BE2C (cell line): Measurements from ENCODE around the gene SLC4A1.

Source experiments
- DNase-seq: peaks from one replicate; pipeline ENCODE4 v3.0.0-alpha.2; 2020
- H3K27me3 ChIP-seq: fragments of 250-450 bp; sonication (Bioruptor Pico); 2 replicates; pipeline ENCODE4 v1.5.1; 2020; ENCODE audit warnings: mild to moderate bottlenecking
- H3K36me3 ChIP-seq: fragments of 250-450 bp; sonication (Bioruptor Pico); 2 replicates; pipeline ENCODE4 v1.5.1; 2020; ENCODE audit warnings: mild to moderate bottlenecking
- H3K4me1 ChIP-seq: fragments of 250-450 bp; sonication (Bioruptor Pico); 2 replicates; pipeline ENCODE4 v1.5.1; 2020
- H3K4me3 ChIP-seq: 2 replicates; pipeline ENCODE4 v1.5.1; 2011; ENCODE audit warnings: low read depth, low read length
- H3K9me3 ChIP-seq: fragments of 250-450 bp; sonication (Bioruptor Pico); 2 replicates; pipeline ENCODE4 v1.5.1; 2020
- TF ChIP-seq, protein P1 (sequence below): IDR thresholded peaks from 2 replicates; pipeline ENCODE4 v1.5.1; 2012; ENCODE audit warnings: mild to moderate bottlenecking, low read depth, low read length

SLC4A1 gene

DNA sequence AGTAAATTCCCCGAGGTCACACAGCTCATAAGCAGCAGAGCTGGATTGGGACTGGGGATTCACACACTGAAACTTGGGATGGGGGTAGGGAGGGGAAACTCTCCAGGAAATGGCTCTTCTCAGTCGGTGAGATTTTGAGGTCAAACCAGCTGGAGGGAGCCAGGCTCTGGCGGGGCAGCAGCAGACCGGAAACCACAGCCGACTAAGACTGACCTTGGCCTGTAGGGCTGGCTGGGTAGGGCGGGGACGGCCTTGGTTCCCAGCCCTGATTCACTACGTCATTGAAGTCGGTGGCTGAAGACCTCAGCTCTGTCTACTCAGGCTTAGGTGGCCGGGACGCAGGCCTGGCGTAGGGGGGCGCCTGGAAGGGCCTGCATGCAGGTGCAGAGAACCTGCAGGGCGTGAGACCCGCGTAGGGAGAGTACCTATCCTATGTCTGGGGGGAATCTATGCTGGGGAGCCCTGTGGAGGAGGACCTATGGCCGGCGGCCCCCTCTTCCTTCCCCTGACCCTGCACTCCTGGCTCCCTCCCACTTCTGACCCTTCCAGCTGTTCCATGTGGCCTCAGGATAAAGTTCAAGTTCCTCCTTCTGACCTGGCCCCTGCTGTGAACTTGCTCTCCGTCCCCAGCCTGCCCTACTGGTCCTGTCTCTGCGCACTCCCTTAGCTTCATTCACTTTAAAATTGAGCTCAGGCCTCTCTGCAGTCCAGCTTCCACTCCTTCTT, 11.9 kb upstream of the SLC4A1 start:
- no peaks in the 10 kb centered on the region for H3K27me3 ChIP-seq
- H3K4me1 ChIP-seq, result no peaks in the 10 kb centered on the region
- TF ChIP-seq, protein P1, sequence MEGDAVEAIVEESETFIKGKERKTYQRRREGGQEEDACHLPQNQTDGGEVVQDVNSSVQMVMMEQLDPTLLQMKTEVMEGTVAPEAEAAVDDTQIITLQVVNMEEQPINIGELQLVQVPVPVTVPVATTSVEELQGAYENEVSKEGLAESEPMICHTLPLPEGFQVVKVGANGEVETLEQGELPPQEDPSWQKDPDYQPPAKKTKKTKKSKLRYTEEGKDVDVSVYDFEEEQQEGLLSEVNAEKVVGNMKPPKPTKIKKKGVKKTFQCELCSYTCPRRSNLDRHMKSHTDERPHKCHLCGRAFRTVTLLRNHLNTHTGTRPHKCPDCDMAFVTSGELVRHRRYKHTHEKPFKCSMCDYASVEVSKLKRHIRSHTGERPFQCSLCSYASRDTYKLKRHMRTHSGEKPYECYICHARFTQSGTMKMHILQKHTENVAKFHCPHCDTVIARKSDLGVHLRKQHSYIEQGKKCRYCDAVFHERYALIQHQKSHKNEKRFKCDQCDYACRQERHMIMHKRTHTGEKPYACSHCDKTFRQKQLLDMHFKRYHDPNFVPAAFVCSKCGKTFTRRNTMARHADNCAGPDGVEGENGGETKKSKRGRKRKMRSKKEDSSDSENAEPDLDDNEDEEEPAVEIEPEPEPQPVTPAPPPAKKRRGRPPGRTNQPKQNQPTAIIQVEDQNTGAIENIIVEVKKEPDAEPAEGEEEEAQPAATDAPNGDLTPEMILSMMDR, result no peak
- no peaks in the 10 kb centered on the region for H3K36me3 ChIP-seq
- DNase-seq, result no peak
- no peak overlapping the region for H3K4me3 ChIP-seq
- H3K9me3 ChIP-seq, result no peaks in the 10 kb centered on the region

DNA sequence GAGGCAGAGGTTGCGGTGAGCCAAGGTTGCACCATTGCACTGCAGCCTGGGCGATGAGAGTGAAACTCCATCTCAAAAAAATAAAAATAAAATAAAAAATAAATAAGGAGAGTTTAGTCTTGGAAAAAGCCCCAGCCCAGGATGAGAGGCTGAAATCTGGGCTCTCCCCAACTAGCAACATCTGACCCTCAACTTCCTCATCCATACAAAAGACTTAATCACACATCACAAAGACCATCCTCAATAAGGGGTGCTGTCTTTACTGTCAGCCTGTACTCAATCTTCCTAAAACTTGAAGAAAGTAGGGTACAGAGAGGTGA, 11.4 kb upstream of the SLC4A1 start:
- TF ChIP-seq, protein P1, result no peak
- no peak for DNase-seq
- Histone ChIP-seq H3K9me3 (no peaks in the 10 kb centered on the region), H3K4me3 (no peak overlapping the region), H3K27me3 (no peaks in the 10 kb centered on the region), H3K36me3 (no peaks in the 10 kb centered on the region), H3K4me1 (no peaks in the 10 kb centered on the region)

DNA sequence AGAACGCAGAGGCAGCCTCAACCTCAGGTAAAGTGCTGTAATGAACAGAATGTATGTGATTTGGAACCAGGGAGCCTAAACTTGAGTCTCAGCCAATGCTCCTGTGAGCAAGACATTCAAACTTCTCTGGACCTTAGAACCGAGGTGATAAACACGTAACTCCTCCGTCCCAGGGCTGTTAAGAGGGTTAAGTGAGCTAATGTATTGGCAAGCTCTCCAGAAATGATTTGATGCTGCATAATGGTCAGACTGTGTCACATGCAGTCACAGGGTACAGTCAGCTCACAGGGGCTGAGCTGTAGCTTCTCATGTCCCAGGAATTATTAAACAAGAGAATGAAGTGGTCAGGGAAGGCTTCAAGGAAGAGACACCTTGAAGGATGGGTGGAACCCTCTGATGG, 10.0 kb upstream of the SLC4A1 start:
- no peaks in the 10 kb centered on the region for H3K4me1 ChIP-seq
- DNase-seq, result no peak

DNA sequence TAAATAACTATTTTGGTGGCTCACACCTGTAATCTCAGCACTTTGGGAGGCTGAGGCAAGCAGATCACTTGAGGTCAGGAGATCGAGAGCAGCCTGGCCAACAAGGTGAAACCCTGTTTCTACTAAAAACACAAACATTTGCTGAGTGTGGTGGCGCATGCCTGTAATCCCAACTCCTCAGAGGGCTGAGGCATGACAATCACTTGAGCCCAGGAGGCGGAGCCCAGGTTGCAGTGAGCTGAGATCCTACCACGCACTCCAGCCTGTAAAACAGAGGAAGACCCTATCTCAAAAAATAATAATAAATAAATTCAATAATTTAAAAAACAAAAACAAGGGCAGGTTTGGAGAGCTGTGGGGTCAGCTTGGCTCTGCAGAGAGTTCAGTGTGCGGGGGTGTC, 5.7 kb upstream of the SLC4A1 start:
- H3K4me1 ChIP-seq, result no peaks in the 10 kb centered on the region
- no peaks in the 10 kb centered on the region for H3K36me3 ChIP-seq
- no peak for DNase-seq
- TF ChIP-seq, protein P1, result no peak
- H3K27me3 ChIP-seq, result no peaks in the 10 kb centered on the region
- H3K9me3 ChIP-seq, result no peaks in the 10 kb centered on the region
- no peak overlapping the region for H3K4me3 ChIP-seq

More for the DNA sequence above, 10.0 kb upstream of the SLC4A1 start:
- Histone ChIP-seq H3K36me3 (no peaks in the 10 kb centered on the region), H3K9me3 (no peaks in the 10 kb centered on the region), H3K27me3 (no peaks in the 10 kb centered on the region), H3K4me3 (no peak overlapping the region)
- TF ChIP-seq, protein P1, result no peak

DNA sequence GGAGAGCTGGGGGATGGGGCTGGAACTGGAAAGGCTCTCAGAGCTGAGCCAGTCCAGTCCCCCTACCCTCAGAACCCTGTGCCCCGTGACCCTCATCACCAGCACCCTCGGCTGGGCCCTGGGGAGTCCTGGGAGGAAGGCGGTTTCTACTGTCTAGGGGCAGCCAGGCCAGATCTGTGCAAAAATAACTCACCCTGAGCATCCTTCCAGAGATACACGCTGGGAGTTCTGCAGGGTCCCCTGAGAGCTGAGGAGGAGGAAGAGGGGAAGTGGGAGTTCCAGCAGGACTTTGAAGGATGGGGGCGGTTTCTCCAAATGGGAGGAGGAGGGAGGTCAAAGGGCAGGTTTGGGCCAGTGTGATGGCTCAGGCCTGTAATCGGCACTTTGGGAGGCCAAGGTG, 5.0 kb upstream of the SLC4A1 start:
- DNase-seq, result no peak
- Histone ChIP-seq H3K4me3 (no peak overlapping the region), H3K36me3 (no peaks in the 10 kb centered on the region), H3K9me3 (no peaks in the 10 kb centered on the region), H3K4me1 (no peaks in the 10 kb centered on the region), H3K27me3 (no peaks in the 10 kb centered on the region)
- TF ChIP-seq, protein P1, result no peak

DNA sequence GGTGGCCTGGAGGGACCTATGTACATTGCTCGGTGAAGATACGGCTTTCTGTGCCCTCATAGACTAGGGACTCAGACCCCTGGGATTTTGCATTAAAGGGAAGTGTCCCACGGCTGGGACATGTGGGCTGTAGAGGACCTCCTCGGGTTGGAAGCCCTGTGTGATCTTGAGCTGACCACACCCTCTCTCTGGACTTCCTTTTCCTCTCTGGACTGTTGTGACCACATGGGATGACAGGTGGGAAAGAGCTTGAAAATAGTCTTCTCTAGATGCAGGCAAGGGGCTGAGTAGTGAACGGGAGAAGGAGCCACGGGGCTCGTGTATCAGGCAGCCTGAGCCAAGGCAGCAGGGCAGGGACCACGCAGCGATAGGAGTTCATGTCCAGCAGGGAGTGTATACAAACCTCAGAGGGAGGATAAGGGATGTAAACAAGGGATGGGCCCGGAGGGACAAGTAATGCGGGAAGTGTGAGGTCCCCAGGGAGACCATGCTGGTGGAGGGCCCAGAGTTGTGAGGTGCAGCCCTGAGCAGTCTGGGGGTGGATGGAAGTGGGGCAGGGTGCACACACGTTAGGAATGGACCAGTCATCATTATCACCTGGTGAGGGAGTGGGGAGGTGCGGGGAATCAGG, 4.5 kb upstream of the SLC4A1 start:
- TF ChIP-seq, protein P1, result no peak
- no peak overlapping the region for H3K4me3 ChIP-seq
- H3K9me3 ChIP-seq, result no peaks in the 10 kb centered on the region
- no peaks in the 10 kb centered on the region for H3K4me1 ChIP-seq
- H3K27me3 ChIP-seq, result no peaks in the 10 kb centered on the region
- DNase-seq, result no peak
- no peaks in the 10 kb centered on the region for H3K36me3 ChIP-seq
